Endothelial cell of umbilical vein (primary cell): ENCODE data around the gene CPXM2. TPM values are rescaled to one million over a fixed set of nuclear protein-coding genes. Genes with fewer than 3 reads are reported as not detected.

ENCODE experiments used
- BruUV-seq: library from RNA; stranded (reverse); fragments of 400-500 nt; replicated peaks from 2 replicates; lab custom pipeline; 2021; lab: Mats Ljungman, UMichigan
- CTCF ChIA-PET: fragments of 300-600, 350-600 bp; sonication (Branson Sonifier 250); formaldehyde crosslinking; loops from one replicate; lab custom pipeline; 2021; ENCODE audit warnings: antibody characterized with exemption, inconsistent platforms; lab: Charles Lee
- POLR2A ChIA-PET: fragments of 300-600, 350-600 bp; sonication (Branson Sonifier 250); formaldehyde crosslinking; loops from one replicate; lab custom pipeline; 2021; ENCODE audit warnings: antibody characterized with exemption, inconsistent platforms; lab: Charles Lee
- DNase-seq: peaks from one replicate; pipeline ENCODE4 v3.0.0-alpha.2; 2011; ENCODE audit warnings: low read depth, low spot score
- FAIRE-seq: peaks from 2 replicates; lab custom pipeline; 2011; peaks lifted over from hg19 to GRCh38; lab: Jason Lieb, UNC
- H2AFZ ChIP-seq: 2 replicates; pipeline ENCODE4 v1.6.0; 2012; ENCODE audit warnings: low read depth, low read length, control low read depth, inconsistent platforms
- H3K27ac ChIP-seq: 2 replicates; pipeline ENCODE4 v1.5.1; 2011; ENCODE audit warnings: low read depth, mild to moderate bottlenecking, control low read depth, low read length, moderate library complexity; ENCODE audit not compliant: insufficient read depth
- H3K27me3 ChIP-seq, 2 experiments: 2 replicates each; pipeline versions ENCODE4 v1.6.0 to v1.6.1; 2011; ENCODE audit warnings: low read length in 2 of 2, mixed read lengths in 1 of 2; ENCODE audit not compliant: control insufficient read depth in 2 of 2, insufficient read depth in 2 of 2
- H3K36me3 ChIP-seq, 2 experiments: 2 replicates in 1 of 2; 3 replicates in 1 of 2; pipeline ENCODE4 v1.5.1; 2011; ENCODE audit warnings: low read length in 2 of 2, mild to moderate bottlenecking in 1 of 2, moderate library complexity in 1 of 2; ENCODE audit not compliant: control insufficient read depth in 2 of 2, insufficient read depth in 2 of 2; ENCODE audit errors: extremely low read depth in 1 of 2
- H3K4me1 ChIP-seq: 3 replicates; pipeline ENCODE4 v1.5.1; 2011; ENCODE audit warnings: mild to moderate bottlenecking, low read length; ENCODE audit not compliant: control insufficient read depth, insufficient read depth; ENCODE audit errors: extremely low read depth
- H3K4me2 ChIP-seq: 2 replicates; pipeline ENCODE4 v1.6.1; 2011; ENCODE audit warnings: low read length, control low read depth, mixed read lengths; ENCODE audit not compliant: insufficient read depth
- H3K4me3 ChIP-seq, 3 experiments: fragments of 200-600 bp in 1 of 3; sonication (generic), shearing (Covaris generic) in 1 of 3; replicated peaks in 1 of 3; 2 replicates each; pipeline ENCODE4 v1.5.1; 2011 to 2016; ENCODE audit warnings: control low read depth in 3 of 3, low read length in 3 of 3, mild to moderate bottlenecking in 2 of 3, inconsistent platforms in 1 of 3, low read depth in 1 of 3, moderate library complexity in 1 of 3; ENCODE audit not compliant: insufficient read depth in 1 of 3
- H3K79me2 ChIP-seq: 2 replicates; pipeline ENCODE4 v1.6.0; 2012; ENCODE audit warnings: low read length, inconsistent platforms; ENCODE audit not compliant: control insufficient read depth, insufficient read depth
- H3K9ac ChIP-seq: replicated peaks from 2 replicates; pipeline ENCODE3; 2011; ENCODE audit warnings: low read length, control low read depth; ENCODE audit not compliant: insufficient read depth; ENCODE audit errors: extremely low read depth
- H3K9me1 ChIP-seq: replicated peaks from 3 replicates; pipeline ENCODE4 v1.6.0; 2011; ENCODE audit warnings: mild to moderate bottlenecking, low read length; ENCODE audit not compliant: control insufficient read depth, insufficient read depth; ENCODE audit errors: extremely low read depth
- H3K9me3 ChIP-seq: replicated peaks from 2 replicates; pipeline ENCODE4 v1.5.1; 2012; ENCODE audit warnings: low read length, inconsistent platforms; ENCODE audit not compliant: control insufficient read depth, insufficient read depth
- H4K20me1 ChIP-seq: replicated peaks from 2 replicates; pipeline ENCODE3; 2011; ENCODE audit warnings: mild to moderate bottlenecking, low read length; ENCODE audit not compliant: control insufficient read depth, insufficient read depth; ENCODE audit errors: extremely low read depth
- CTCF ChIP-seq, 2 donors: IDR thresholded peaks; 1 replicate in 1 of 2; 2 replicates in 1 of 2; pipeline ENCODE4 v1.5.1; 2011; ENCODE audit warnings: low read length in 2 of 2, mild to moderate bottlenecking in 2 of 2, moderate library complexity in 2 of 2, control low read depth in 1 of 2, inconsistent platforms in 1 of 2, low read depth in 1 of 2; ENCODE audit not compliant: insufficient read depth in 1 of 2; ENCODE audit errors: extremely low read depth in 1 of 2
- EZH2 ChIP-seq: IDR thresholded peaks from 2 replicates; pipeline ENCODE4 v1.6.1; 2012; ENCODE audit warnings: borderline replicate concordance, low read depth, mild to moderate bottlenecking, moderate library complexity, low read length, inconsistent platforms; ENCODE audit not compliant: severe bottlenecking
- FOS ChIP-seq: IDR thresholded peaks from 2 replicates; pipeline ENCODE4 v1.6.1; 2011; ENCODE audit warnings: mild to moderate bottlenecking, low read length, moderate library complexity, borderline replicate concordance; ENCODE audit not compliant: insufficient read depth
- GATA2 ChIP-seq: IDR thresholded peaks from 2 replicates; pipeline ENCODE4 v1.7.0; 2011; ENCODE audit warnings: low read depth, mild to moderate bottlenecking, moderate library complexity, mixed read lengths, low read length; ENCODE audit not compliant: insufficient read length, insufficient read depth
- JUN ChIP-seq: IDR thresholded peaks from 2 replicates; pipeline ENCODE4 v1.6.1; 2011; ENCODE audit warnings: borderline replicate concordance, low read depth; ENCODE audit not compliant: insufficient read length, insufficient read depth
- MAX ChIP-seq: IDR thresholded peaks from 2 replicates; pipeline ENCODE4 v1.6.1; 2011; ENCODE audit not compliant: insufficient read depth, insufficient read length
- MYC ChIP-seq: IDR thresholded peaks from one replicate; pipeline ENCODE4 v1.6.1; 2011; ENCODE audit warnings: mild to moderate bottlenecking, low read depth, low read length
- POLR2A ChIP-seq: IDR thresholded peaks from 2 replicates; pipeline ENCODE4 v1.6.1; 2012; ENCODE audit warnings: low read depth, mild to moderate bottlenecking, control low read depth, low read length
- POLR2AphosphoS5 ChIP-seq: IDR thresholded peaks from 2 replicates; pipeline ENCODE4 v1.6.1; 2012; ENCODE audit warnings: low read depth, mild to moderate bottlenecking, control low read depth, low read length, moderate library complexity; ENCODE audit not compliant: insufficient read depth
- dilution Hi-C: fragments of 300-500 bp; cut with MboI; formaldehyde crosslinking; loops from one replicate; pipeline ENCODE4 v1.15.0; 2019; ENCODE audit warnings: low sequenced_read_pairs; ENCODE audit not compliant: extremely low pct_ligation_motif_present
- intact Hi-C: fragments of 100-400 bp; cut with micrococcal nuclease; formaldehyde crosslinking; loops from one replicate; pipeline ENCODE4 v1.10.0; 2022
- polyA plus RNA-seq, 4 experiments: library from polyadenylated mRNA; depleted of rRNA in 3 of 4; stranded (reverse) in 3 of 4; unstranded in 1 of 4; fragments of >200 nt; gene quantifications; 2 replicates each; pipeline versions ENCODE4 v1.2.1 to v1.2.3, GENCODE V29; 2011 to 2012; ENCODE audit warnings: missing spikeins in 1 of 4
- total RNA-seq: library from RNA; stranded (reverse); gene quantifications from 2 replicates; pipeline ENCODE4 v1.2.3, GENCODE V29; 2021

CPXM2 gene
- total and polyA plus RNA-seq, 2 donors (not counting 3 experiments of a cell fraction or from before 2014, with no cell fraction given): 1.8 to 2.7 TPM

- CTCF ChIA-PET: no interaction called here
Measured at GRCh38 chr10:123720536-123720935, 171.1 kb downstream of the CPXM2 start.

More at GRCh38 chr10:123720536-123720935, 171.1 kb downstream of the CPXM2 start:
- H3K79me2 ChIP-seq: no peaks in the 10 kb centered on the region
- dilution Hi-C loops: no loop called here
- H3K27me3 ChIP-seq: no peaks in the 10 kb centered on the region
- intact Hi-C loops: no loop called here
- H3K4me2 ChIP-seq: no peak overlapping the region
- no peaks in the 10 kb centered on the region for H3K4me1 ChIP-seq
- FAIRE-seq (no peak), DNase-seq (no peak)
- H4K20me1 ChIP-seq: no peaks in the 10 kb centered on the region
- no peaks in the 10 kb centered on the region for H3K36me3 ChIP-seq
- BruUV-seq: no TSS peak
- no peak overlapping the region for H3K27ac ChIP-seq
- TF ChIP-seq POLR2A (no peak), JUN (no peak), FOS (no peak), GATA2 (no peak), MAX (no peak), EZH2 (no peak), CTCF (IDR thresholded peaks at IDR 0.05; ENCODE audit: extremely low read depth in 1 of 2, insufficient read depth in 1 of 2, low read depth in 1 of 2, low read length in 2 of 2) (no peak), MYC (no peak), POLR2AphosphoS5 (no peak)
- H3K9ac ChIP-seq: no peak overlapping the region
- no peak overlapping the region for H2AFZ ChIP-seq
- no peaks in the 10 kb centered on the region for H3K9me1 ChIP-seq
- H3K9me3 ChIP-seq: no peaks in the 10 kb centered on the region
- POLR2A ChIA-PET: no interaction called here
- no peak overlapping the region for H3K4me3 ChIP-seq
